ENCODE data around the gene ERG.

DNA sequence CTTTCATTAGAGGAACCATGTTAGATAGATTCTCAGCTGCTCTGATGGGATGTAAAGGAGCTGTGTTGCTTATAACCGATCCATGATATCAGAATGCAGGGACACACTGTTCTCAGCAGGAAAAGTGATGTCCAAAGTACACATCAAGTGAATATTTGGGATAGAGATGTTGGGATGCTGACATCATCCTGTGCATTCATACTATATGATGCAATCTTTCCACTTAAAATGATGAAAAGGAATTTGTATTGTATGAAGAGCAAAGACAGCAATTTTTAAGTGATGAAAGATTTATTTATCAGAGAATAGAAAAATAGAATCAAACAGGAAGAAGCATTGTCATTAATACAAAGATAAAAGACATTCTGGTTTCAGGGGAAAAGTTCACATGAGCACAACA is 110.1 kb downstream of the ERG start:
- TF ChIP-seq IFI16 (CRISPR knock-in tag; IDR thresholded peaks at IDR 0.05): no peak
- TF ChIP-seq SREBF1 (IDR thresholded peaks at IDR 0.05; ENCODE audit: borderline replicate concordance, low read depth, low read length): no peak
- no peak for TF ChIP-seq RAD21 (CRISPR knock-in tag; conservative IDR thresholded peaks at IDR 0.05 in 1 of 2, IDR thresholded peaks at IDR 0.05 in 1 of 2)
- TF ChIP-seq, protein P1, sequence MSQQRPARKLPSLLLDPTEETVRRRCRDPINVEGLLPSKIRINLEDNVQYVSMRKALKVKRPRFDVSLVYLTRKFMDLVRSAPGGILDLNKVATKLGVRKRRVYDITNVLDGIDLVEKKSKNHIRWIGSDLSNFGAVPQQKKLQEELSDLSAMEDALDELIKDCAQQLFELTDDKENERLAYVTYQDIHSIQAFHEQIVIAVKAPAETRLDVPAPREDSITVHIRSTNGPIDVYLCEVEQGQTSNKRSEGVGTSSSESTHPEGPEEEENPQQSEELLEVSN (IDR thresholded peaks at IDR 0.05; ENCODE audit: borderline replicate concordance in 1 of 2, extremely low read depth in 1 of 2, insufficient read depth in 1 of 2, insufficient read length in 1 of 2, low read depth in 1 of 2, low read length in 1 of 2, poor library complexity in 1 of 2, severe bottlenecking in 1 of 2): no peak
- no peak for TF ChIP-seq MXI1 (IDR thresholded peaks at IDR 0.05; ENCODE audit: low read depth, low read length)
- TF ChIP-seq GABPA (tag; conservative IDR thresholded peaks at IDR 0.05; ENCODE audit: low read depth): no peak
- TF ChIP-seq, protein P2, sequence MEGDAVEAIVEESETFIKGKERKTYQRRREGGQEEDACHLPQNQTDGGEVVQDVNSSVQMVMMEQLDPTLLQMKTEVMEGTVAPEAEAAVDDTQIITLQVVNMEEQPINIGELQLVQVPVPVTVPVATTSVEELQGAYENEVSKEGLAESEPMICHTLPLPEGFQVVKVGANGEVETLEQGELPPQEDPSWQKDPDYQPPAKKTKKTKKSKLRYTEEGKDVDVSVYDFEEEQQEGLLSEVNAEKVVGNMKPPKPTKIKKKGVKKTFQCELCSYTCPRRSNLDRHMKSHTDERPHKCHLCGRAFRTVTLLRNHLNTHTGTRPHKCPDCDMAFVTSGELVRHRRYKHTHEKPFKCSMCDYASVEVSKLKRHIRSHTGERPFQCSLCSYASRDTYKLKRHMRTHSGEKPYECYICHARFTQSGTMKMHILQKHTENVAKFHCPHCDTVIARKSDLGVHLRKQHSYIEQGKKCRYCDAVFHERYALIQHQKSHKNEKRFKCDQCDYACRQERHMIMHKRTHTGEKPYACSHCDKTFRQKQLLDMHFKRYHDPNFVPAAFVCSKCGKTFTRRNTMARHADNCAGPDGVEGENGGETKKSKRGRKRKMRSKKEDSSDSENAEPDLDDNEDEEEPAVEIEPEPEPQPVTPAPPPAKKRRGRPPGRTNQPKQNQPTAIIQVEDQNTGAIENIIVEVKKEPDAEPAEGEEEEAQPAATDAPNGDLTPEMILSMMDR (IDR thresholded peaks at IDR 0.05 in 2 of 3, conservative IDR thresholded peaks at IDR 0.05 in 1 of 3; ENCODE audit: insufficient read depth in 2 of 3, low read depth in 1 of 3, low read length in 3 of 3): no peak
- TF ChIP-seq POLR2A (conservative IDR thresholded peaks at IDR 0.05): no peak
- TF ChIP-seq EZH2 (IDR thresholded peaks at IDR 0.05; ENCODE audit: borderline replicate concordance, low read depth, low read length): no peak
